Upper lobe of left lung (tissue), 4 donors: ENCODE results near the gene SECISBP2.

ENCODE experiments used
- POLR2A ChIP-seq, 4 donors: fragments of 450-650 bp; IDR thresholded peaks; one replicate each; pipeline ENCODE4 v1.5.1; 2016 to 2017; ENCODE audit warnings: antibody characterized with exemption in 4 of 4, mild to moderate bottlenecking in 2 of 4
- POLR2AphosphoS5 ChIP-seq, 2 donors: sonication (generic); formaldehyde crosslinking; IDR thresholded peaks; one replicate each; pipeline ENCODE4 v1.5.1; 2017; ENCODE audit warnings: antibody characterized with exemption in 2 of 2
- TF ChIP-seq, protein P1 (sequence below), 6 experiments: fragments of 450-650 bp in 4 of 6; fragments of 200-600 bp in 2 of 6; sonication (generic) in 2 of 6; IDR thresholded peaks; one replicate each; pipeline ENCODE4 v1.5.1; 2016 to 2019; ENCODE audit warnings: antibody characterized with exemption in 6 of 6

DNA sequence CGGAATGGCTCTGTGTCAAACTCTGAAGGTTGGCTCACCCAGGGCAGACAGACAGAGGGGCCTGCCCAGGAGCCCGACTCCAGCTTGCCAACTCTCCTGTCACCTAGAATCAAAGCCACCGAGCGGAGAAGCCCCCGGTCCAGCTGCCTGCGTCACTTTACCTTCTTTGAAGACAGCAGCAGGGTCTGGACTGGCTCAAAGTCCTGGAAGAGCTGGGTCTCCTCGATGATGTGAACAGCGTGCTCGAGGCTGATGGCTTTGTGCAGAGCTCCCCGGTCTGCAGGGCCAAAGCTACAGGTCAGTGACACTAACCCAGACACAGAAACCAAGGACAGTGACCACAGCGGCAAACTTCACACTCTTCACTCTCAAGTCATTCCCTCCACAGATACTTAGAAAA is 67.9 kb downstream of the SECISBP2 start:
- no peak for TF ChIP-seq POLR2A (IDR thresholded peaks at IDR 0.05)
- TF ChIP-seq, protein P1, sequence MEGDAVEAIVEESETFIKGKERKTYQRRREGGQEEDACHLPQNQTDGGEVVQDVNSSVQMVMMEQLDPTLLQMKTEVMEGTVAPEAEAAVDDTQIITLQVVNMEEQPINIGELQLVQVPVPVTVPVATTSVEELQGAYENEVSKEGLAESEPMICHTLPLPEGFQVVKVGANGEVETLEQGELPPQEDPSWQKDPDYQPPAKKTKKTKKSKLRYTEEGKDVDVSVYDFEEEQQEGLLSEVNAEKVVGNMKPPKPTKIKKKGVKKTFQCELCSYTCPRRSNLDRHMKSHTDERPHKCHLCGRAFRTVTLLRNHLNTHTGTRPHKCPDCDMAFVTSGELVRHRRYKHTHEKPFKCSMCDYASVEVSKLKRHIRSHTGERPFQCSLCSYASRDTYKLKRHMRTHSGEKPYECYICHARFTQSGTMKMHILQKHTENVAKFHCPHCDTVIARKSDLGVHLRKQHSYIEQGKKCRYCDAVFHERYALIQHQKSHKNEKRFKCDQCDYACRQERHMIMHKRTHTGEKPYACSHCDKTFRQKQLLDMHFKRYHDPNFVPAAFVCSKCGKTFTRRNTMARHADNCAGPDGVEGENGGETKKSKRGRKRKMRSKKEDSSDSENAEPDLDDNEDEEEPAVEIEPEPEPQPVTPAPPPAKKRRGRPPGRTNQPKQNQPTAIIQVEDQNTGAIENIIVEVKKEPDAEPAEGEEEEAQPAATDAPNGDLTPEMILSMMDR (IDR thresholded peaks at IDR 0.05) = no peak
- no peak for TF ChIP-seq POLR2AphosphoS5 (IDR thresholded peaks at IDR 0.05)
